OCI-LY1 (cell line): ENCODE data around the gene PDE4D.

ENCODE experiments used
- H2AFZ ChIP-seq: fragments of 200-600 bp; sonication (generic), shearing (Covaris generic); 2 replicates; pipeline ENCODE4 v1.6.0; 2014; ENCODE audit warnings: antibody characterized with exemption, mild to moderate bottlenecking, low read length
- H3F3A ChIP-seq: fragments of 200-600 bp; sonication (generic), shearing (Covaris generic); 2 replicates; pipeline ENCODE4 v1.6.0; 2014; ENCODE audit warnings: mild to moderate bottlenecking, antibody characterized with exemption, low read length, moderate library complexity; ENCODE audit not compliant: insufficient read depth
- H3K27ac ChIP-seq: fragments of 200-600 bp; sonication (generic); 2 replicates; pipeline ENCODE4 v1.5.1; 2014; ENCODE audit warnings: low read length, mixed run types, mild to moderate bottlenecking, low read depth; ENCODE audit not compliant: poor library complexity, severe bottlenecking
- H3K27me3 ChIP-seq: fragments of 200-600 bp; sonication (generic); 2 replicates; pipeline ENCODE4 v1.6.0; 2014; ENCODE audit warnings: antibody characterized with exemption, mild to moderate bottlenecking, low read length, moderate library complexity; ENCODE audit not compliant: insufficient read depth
- H3K36me3 ChIP-seq: fragments of 200-600 bp; sonication (generic); 2 replicates; pipeline ENCODE4 v1.6.1; 2014; ENCODE audit warnings: mild to moderate bottlenecking, antibody characterized with exemption, low read length, moderate library complexity, mixed read lengths; ENCODE audit not compliant: insufficient read depth
- H3K4me1 ChIP-seq: fragments of 200-600 bp; sonication (generic); 2 replicates; pipeline ENCODE4 v1.5.1; 2014; ENCODE audit warnings: mild to moderate bottlenecking, low read length, moderate library complexity; ENCODE audit not compliant: insufficient read depth, severe bottlenecking
- H3K4me2 ChIP-seq: fragments of 200-600 bp; sonication (generic), shearing (Covaris generic); 2 replicates; pipeline ENCODE4 v1.6.1; 2014; ENCODE audit warnings: low read length
- H3K4me3 ChIP-seq: fragments of 200-600 bp; sonication (generic); 2 replicates; pipeline ENCODE4 v1.5.1; 2014; ENCODE audit warnings: low read length, low read depth, mild to moderate bottlenecking, mixed read lengths; ENCODE audit not compliant: poor library complexity, severe bottlenecking
- H3K79me2 ChIP-seq: fragments of 200-600 bp; shearing (Covaris generic); 2 replicates; pipeline ENCODE4 v1.6.1; 2016; ENCODE audit warnings: mixed run types, low read length, mixed read lengths; ENCODE audit not compliant: insufficient read depth
- H3K9ac ChIP-seq: fragments of 200-600 bp; sonication (generic), shearing (Covaris generic); 2 replicates; pipeline ENCODE4 v1.6.1; 2014; ENCODE audit warnings: mild to moderate bottlenecking, low read length, mixed read lengths
- H3K9me2 ChIP-seq: fragments of 200-600 bp; sonication (generic), shearing (Covaris generic); 2 replicates; pipeline ENCODE4 v1.6.1; 2014; ENCODE audit warnings: low read depth, mild to moderate bottlenecking, low read length, mixed read lengths
- H3K9me3 ChIP-seq: fragments of 200-600 bp; shearing (Covaris generic); 2 replicates; pipeline ENCODE4 v1.6.1; 2014; ENCODE audit warnings: low read length, mixed read lengths
- H4K20me1 ChIP-seq: fragments of 200-600 bp; sonication (generic), shearing (Covaris generic); 2 replicates; pipeline ENCODE4 v1.6.0; 2016; ENCODE audit warnings: mild to moderate bottlenecking, low read length; ENCODE audit not compliant: insufficient read depth
- EZH2 ChIP-seq: fragments of 200-600 bp; sonication (generic), shearing (Covaris generic); IDR thresholded peaks from 2 replicates; pipeline ENCODE4 v1.8.0; 2017; ENCODE audit warnings: borderline replicate concordance, mixed run types, mild to moderate bottlenecking, antibody characterized with exemption, low read length, moderate library complexity, mixed read lengths
- TF ChIP-seq, protein P1 (sequence below): fragments of 200-600 bp; sonication (generic), shearing (Covaris generic); IDR thresholded peaks from 2 replicates; pipeline ENCODE4 v1.5.1; 2017; ENCODE audit warnings: mild to moderate bottlenecking, antibody characterized with exemption, low read length, moderate library complexity, mixed read lengths

PDE4D gene

DNA sequence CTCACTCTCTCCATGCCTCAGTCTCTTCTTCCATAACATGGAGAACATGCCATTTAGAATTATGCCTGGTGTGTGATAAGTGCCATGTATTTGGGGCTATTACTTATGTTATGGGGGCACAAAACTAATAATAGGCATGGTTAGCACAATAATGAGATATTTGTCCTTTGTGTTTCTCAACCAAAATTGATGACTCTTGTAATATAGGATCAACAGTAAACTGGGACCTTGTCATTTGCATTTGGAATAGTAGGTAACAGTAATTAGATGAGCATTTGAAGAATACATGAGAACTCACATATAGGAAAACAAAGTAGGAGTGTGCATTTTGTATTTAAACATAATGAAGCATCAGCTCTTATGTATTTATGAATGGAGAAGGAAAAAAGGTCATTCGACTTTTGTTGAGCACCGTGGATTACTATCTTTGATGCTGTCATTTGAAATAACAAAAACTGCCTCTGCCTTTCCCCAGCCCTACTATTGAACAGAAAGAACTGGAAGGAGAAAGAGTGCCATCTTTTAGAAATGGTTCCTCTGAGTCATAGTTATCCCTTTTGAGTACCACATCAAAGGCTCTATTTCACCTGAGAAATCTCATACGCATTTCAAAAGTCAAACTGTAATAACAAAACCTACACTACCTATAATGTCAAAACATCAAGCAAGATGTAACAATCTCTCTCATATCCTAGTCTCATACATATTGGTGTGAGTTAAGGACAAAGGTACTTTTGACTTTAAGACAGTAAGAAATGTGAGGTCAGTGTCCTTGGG, 655.2 kb downstream of the PDE4D start:
- no peaks in the 10 kb centered on the region for H3K79me2 ChIP-seq
- H3K4me1 ChIP-seq = no peaks in the 10 kb centered on the region
- H3K4me3 ChIP-seq = no peak overlapping the region
- no peaks in the 10 kb centered on the region for H3F3A ChIP-seq
- no peak overlapping the region for H2AFZ ChIP-seq
- H3K27me3 ChIP-seq = no peaks in the 10 kb centered on the region
- H3K9me3 ChIP-seq = no peaks in the 10 kb centered on the region
- H3K9me2 ChIP-seq = no peaks in the 10 kb centered on the region
- no peaks in the 10 kb centered on the region for H3K36me3 ChIP-seq
- H3K4me2 ChIP-seq = no peak overlapping the region
- no peak overlapping the region for H3K27ac ChIP-seq
- TF ChIP-seq, protein P1, sequence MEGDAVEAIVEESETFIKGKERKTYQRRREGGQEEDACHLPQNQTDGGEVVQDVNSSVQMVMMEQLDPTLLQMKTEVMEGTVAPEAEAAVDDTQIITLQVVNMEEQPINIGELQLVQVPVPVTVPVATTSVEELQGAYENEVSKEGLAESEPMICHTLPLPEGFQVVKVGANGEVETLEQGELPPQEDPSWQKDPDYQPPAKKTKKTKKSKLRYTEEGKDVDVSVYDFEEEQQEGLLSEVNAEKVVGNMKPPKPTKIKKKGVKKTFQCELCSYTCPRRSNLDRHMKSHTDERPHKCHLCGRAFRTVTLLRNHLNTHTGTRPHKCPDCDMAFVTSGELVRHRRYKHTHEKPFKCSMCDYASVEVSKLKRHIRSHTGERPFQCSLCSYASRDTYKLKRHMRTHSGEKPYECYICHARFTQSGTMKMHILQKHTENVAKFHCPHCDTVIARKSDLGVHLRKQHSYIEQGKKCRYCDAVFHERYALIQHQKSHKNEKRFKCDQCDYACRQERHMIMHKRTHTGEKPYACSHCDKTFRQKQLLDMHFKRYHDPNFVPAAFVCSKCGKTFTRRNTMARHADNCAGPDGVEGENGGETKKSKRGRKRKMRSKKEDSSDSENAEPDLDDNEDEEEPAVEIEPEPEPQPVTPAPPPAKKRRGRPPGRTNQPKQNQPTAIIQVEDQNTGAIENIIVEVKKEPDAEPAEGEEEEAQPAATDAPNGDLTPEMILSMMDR = no peak
- no peak for TF ChIP-seq EZH2
- H3K9ac ChIP-seq = no peak overlapping the region
- H4K20me1 ChIP-seq = no peaks in the 10 kb centered on the region

DNA sequence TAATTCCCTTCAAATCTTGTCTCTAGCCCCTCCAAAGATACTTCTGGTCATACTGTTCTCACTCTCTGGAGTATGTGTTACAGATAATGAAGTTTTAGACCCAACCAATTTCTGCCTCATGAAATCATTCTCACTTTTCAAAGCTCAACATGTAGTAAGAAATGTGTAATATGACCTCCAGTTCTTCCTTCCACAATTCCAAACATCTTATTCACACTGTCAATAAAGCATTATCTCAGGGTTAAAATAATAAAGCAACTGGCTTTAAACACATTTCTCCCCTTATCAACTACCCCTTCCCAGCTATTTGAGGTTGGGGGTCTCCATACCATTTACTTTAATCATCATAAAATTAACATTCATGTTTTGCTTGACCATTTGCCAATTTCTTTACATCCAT, 656.5 kb downstream of the PDE4D start:
- no peak for TF ChIP-seq EZH2
- TF ChIP-seq, protein P1 = no peak
- Histone ChIP-seq H2AFZ (no peak overlapping the region), H3K9me3 (no peaks in the 10 kb centered on the region), H3K9me2 (no peaks in the 10 kb centered on the region), H3F3A (no peaks in the 10 kb centered on the region), H3K27ac (no peak overlapping the region), H3K4me1 (no peaks in the 10 kb centered on the region), H3K36me3 (no peaks in the 10 kb centered on the region), H4K20me1 (no peaks in the 10 kb centered on the region), H3K79me2 (no peaks in the 10 kb centered on the region), H3K9ac (no peak overlapping the region), H3K4me2 (no peak overlapping the region), H3K27me3 (no peaks in the 10 kb centered on the region), H3K4me3 (no peak overlapping the region)

DNA sequence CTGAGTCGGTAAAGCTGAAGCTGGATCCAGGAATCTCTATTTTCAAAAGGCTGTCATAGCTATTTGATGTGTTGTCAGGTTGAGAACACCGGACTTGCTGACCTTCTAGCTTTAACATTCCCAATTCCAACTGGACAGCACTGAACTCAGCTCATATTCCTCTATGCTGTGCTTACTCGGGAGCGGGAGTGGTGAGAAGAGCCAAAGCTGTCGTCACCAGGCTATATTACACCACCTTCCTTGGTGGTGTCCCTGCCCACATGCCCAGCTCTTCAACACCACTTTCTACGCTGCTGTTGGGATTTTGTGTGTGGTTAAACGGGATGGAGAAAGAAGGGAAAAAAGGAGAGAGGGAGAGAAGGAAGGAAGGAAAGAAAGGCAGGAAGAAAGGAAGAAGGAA, 657.1 kb downstream of the PDE4D start:
- no peak overlapping the region for H3K27ac ChIP-seq
- H3K9me3 ChIP-seq = no peaks in the 10 kb centered on the region
- H3K79me2 ChIP-seq = no peaks in the 10 kb centered on the region
- H2AFZ ChIP-seq = no peak overlapping the region
- no peaks in the 10 kb centered on the region for H3K9me2 ChIP-seq
- H3F3A ChIP-seq = no peaks in the 10 kb centered on the region
- H4K20me1 ChIP-seq = no peaks in the 10 kb centered on the region
- H3K4me2 ChIP-seq = no peak overlapping the region
- TF ChIP-seq, protein P1 = no peak
- no peak for TF ChIP-seq EZH2
- H3K27me3 ChIP-seq = no peaks in the 10 kb centered on the region
- no peaks in the 10 kb centered on the region for H3K36me3 ChIP-seq
- H3K9ac ChIP-seq = no peak overlapping the region
- H3K4me1 ChIP-seq = no peaks in the 10 kb centered on the region
- no peak overlapping the region for H3K4me3 ChIP-seq
